Fibroblast of the aortic adventitia (primary cell): ENCODE measurements around the gene SLC5A2. TPM values are rescaled to one million over a fixed set of nuclear protein-coding genes. Genes with fewer than 3 reads are reported as not detected.
"Not testable (repeated sequence)": the region's sequence is repeated elsewhere in the genome, so short reads cannot be mapped to it uniquely, and the experiment has no call there.

ENCODE experiments used
- DNase-seq: peaks from one replicate; pipeline ENCODE4 v3.0.0-alpha.2; 2010; ENCODE audit warnings: low read depth
- H3K4me3 ChIP-seq: 2 replicates; pipeline ENCODE4 v1.5.1; 2011; ENCODE audit warnings: low read depth, mild to moderate bottlenecking, control low read depth, low read length, moderate library complexity
- CTCF ChIP-seq: IDR thresholded peaks from 2 replicates; pipeline ENCODE4 v1.5.1; 2011; ENCODE audit warnings: mild to moderate bottlenecking, low read length, control low read depth, inconsistent platforms; ENCODE audit not compliant: insufficient read depth
- total RNA-seq: library from RNA; depleted of rRNA; stranded (reverse); fragments of >200 nt; gene quantifications from 2 replicates; pipeline ENCODE4 v1.2.3, GENCODE V29; 2012; ENCODE audit warnings: low replicate concordance

The SLC5A2 gene
- total RNA-seq, 1 donor: not detected

- DNase-seq: no peak
- no peak for TF ChIP-seq CTCF
- H3K4me3 ChIP-seq: no peak overlapping the region
Observed at GRCh38 chr16:31536804-31537361, 54.0 kb downstream of the SLC5A2 start.

GRCh38 chr16:31537362-31538242 lies 54.7 kb downstream of the SLC5A2 start:
- DNase-seq: no peak
- H3K4me3 ChIP-seq: no peak overlapping the region
- TF ChIP-seq CTCF: no peak

GRCh38 chr16:31538243-31538598 lies 55.3 kb downstream of the SLC5A2 start:
- DNase-seq, H3K4me3 ChIP-seq: not testable (repeated sequence)

GRCh38 chr16:31539762-31540161 lies 56.8 kb downstream of the SLC5A2 start:
- not testable (repeated sequence) for H3K4me3 ChIP-seq, DNase-seq

Other genes with a start within 250 kb of the SLC5A2 start
- not detected in 2 replicates for gene ITGAM, start 223.1 kb upstream of the SLC5A2 start, total RNA-seq
- not detected in 2 replicates for gene ITGAX, start 127.9 kb upstream of the SLC5A2 start, total RNA-seq
- not detected in 2 replicates for gene ITGAD, start 89.8 kb upstream of the SLC5A2 start, total RNA-seq
- not detected in 2 replicates for gene COX6A2, start 54.8 kb upstream of the SLC5A2 start, total RNA-seq
- 0.25 and 0.99 TPM in 2 replicates for gene ZNF843, start 40.3 kb upstream of the SLC5A2 start, total RNA-seq
- gene ARMC5, start 23.6 kb upstream of the SLC5A2 start, total RNA-seq: 7.4 and 16.9 TPM in 2 replicates
- gene TGFB1I1, start 11.0 kb upstream of the SLC5A2 start, total RNA-seq: 30.3 and 56.7 TPM in 2 replicates
- 45.5 and 50.0 TPM in 2 replicates for gene RUSF1, start 25.3 kb downstream of the SLC5A2 start, total RNA-seq
- gene AHSP, start 44.8 kb downstream of the SLC5A2 start, total RNA-seq: not detected in 2 replicates